ENCODE data around the gene MLH1.

- TF ChIP-seq GATA2 (IDR thresholded peaks at IDR 0.05; ENCODE audit: low read depth, low read length) (no peak), GATA3 (IDR thresholded peaks at IDR 0.05; ENCODE audit: low read depth, low read length) (no peak)
Measured at GRCh38 chr3:36973139-36973538, 20.2 kb upstream of the MLH1 start.
